Measurements from ENCODE around the gene KLB. TPM values are rescaled to one million over a fixed set of nuclear protein-coding genes. Genes with fewer than 3 reads are reported as not detected.
"Not testable (repeated sequence)": the region's sequence is repeated elsewhere in the genome, so short reads cannot be mapped to it uniquely, and the experiment has no call there.

KLB gene
- total RNA-seq, 2 donors from 2014 or later = 0.23 to 0.34 TPM

- no peak overlapping the region for H3K4me3 ChIP-seq
- no peaks in the 10 kb centered on the region for H3K9me3 ChIP-seq
- WGBS = 60% methylated on average over 1 of the region's 1 CpG
- intact Hi-C loops (cut with DNase I) = no loop called here
- H3K27me3 ChIP-seq (replicated peaks; ENCODE audit: insufficient read depth) = no peaks in the 10 kb centered on the region
- no peak for DNase-seq (ENCODE audit: low spot score)
- no peaks in the 10 kb centered on the region for H3K36me3 ChIP-seq
- H3K27ac ChIP-seq = no peak overlapping the region
- no peak for TF ChIP-seq POLR2AphosphoS5 (IDR thresholded peaks at IDR 0.05)
- TF ChIP-seq CTCF (IDR thresholded peaks at IDR 0.05) = no peak
- TF ChIP-seq POLR2A (IDR thresholded peaks at IDR 0.05) = no peak
- no peaks in the 10 kb centered on the region for H3K4me1 ChIP-seq (replicated peaks)
Measured at GRCh38 chr4:39407584-39407885, 805 bp downstream of the KLB start.

- Histone ChIP-seq H3K27ac (no peak overlapping the region), H3K27me3 (replicated peaks; ENCODE audit: insufficient read depth) (no peaks in the 10 kb centered on the region), H3K36me3 (no peaks in the 10 kb centered on the region), H3K4me3 (no peak overlapping the region), H3K4me1 (replicated peaks) (no peaks in the 10 kb centered on the region), H3K9me3 (no peaks in the 10 kb centered on the region)
- intact Hi-C loops (cut with DNase I) = no loop called here
- 51% methylated on average over 5 of the region's 5 CpGs for WGBS
- no peak for TF ChIP-seq POLR2AphosphoS5 (IDR thresholded peaks at IDR 0.05)
- no peak for TF ChIP-seq CTCF (IDR thresholded peaks at IDR 0.05)
- TF ChIP-seq POLR2A (IDR thresholded peaks at IDR 0.05) = no peak
- DNase-seq (ENCODE audit: low spot score) = no peak
Measured at GRCh38 chr4:39410415-39410814, 3.7 kb downstream of the KLB start.

GRCh38 chr4:39411561-39411960 lies 4.8 kb downstream of the KLB start:
- 96% methylated on average over 8 of the region's 8 CpGs for WGBS
- H3K9me3 ChIP-seq; H3K36me3 ChIP-seq; H3K27me3 ChIP-seq (replicated peaks; ENCODE audit: insufficient read depth); H3K4me1 ChIP-seq (replicated peaks); DNase-seq (ENCODE audit: low spot score); H3K4me3 ChIP-seq; H3K27ac ChIP-seq; intact Hi-C loops (cut with DNase I): not testable (repeated sequence)

GRCh38 chr4:39415678-39416283 lies 9.1 kb downstream of the KLB start:
- 80% methylated on average over 2 of the region's 2 CpGs for WGBS
- Histone ChIP-seq H3K9me3 (no peaks in the 10 kb centered on the region), H3K36me3 (no peaks in the 10 kb centered on the region), H3K4me3 (no peak overlapping the region), H3K27ac (no peak overlapping the region), H3K27me3 (replicated peaks; ENCODE audit: insufficient read depth) (no peaks in the 10 kb centered on the region), H3K4me1 (replicated peaks) (no peaks in the 10 kb centered on the region)
- intact Hi-C loops (cut with DNase I) = no loop called here
- no peak for DNase-seq (ENCODE audit: low spot score)
- TF ChIP-seq POLR2A (IDR thresholded peaks at IDR 0.05) (no peak), POLR2AphosphoS5 (IDR thresholded peaks at IDR 0.05) (no peak), CTCF (IDR thresholded peaks at IDR 0.05) (no peak)

GRCh38 chr4:39422247-39422646 lies 15.5 kb downstream of the KLB start:
- no peak for TF ChIP-seq POLR2AphosphoS5 (IDR thresholded peaks at IDR 0.05)
- no peak for TF ChIP-seq POLR2A (IDR thresholded peaks at IDR 0.05)
- TF ChIP-seq CTCF (IDR thresholded peaks at IDR 0.05) = no peak
- DNase-seq (ENCODE audit: low spot score) = no peak
- H3K27ac ChIP-seq = no peak overlapping the region
- H3K4me3 ChIP-seq = no peak overlapping the region
- H3K27me3 ChIP-seq (replicated peaks; ENCODE audit: insufficient read depth) = no peaks in the 10 kb centered on the region
- no peaks in the 10 kb centered on the region for H3K4me1 ChIP-seq (replicated peaks)
- WGBS = 89% methylated on average over 3 of the region's 3 CpGs
- no peaks in the 10 kb centered on the region for H3K9me3 ChIP-seq
- intact Hi-C loops (cut with DNase I) = no loop called here
- no peaks in the 10 kb centered on the region for H3K36me3 ChIP-seq

GRCh38 chr4:39425297-39425696 lies 18.6 kb downstream of the KLB start:
- H3K4me1 ChIP-seq (replicated peaks); intact Hi-C loops (cut with DNase I); H3K4me3 ChIP-seq; H3K27me3 ChIP-seq (replicated peaks; ENCODE audit: insufficient read depth); H3K9me3 ChIP-seq; H3K36me3 ChIP-seq; DNase-seq (ENCODE audit: low spot score); H3K27ac ChIP-seq: not testable (repeated sequence)
- 94% methylated on average over 1 of the region's 1 CpG for WGBS

All from prostate gland (tissue), 2 donors.